Panc1 (cell line): ENCODE results near the gene DACT1. TPM values are rescaled to one million over a fixed set of nuclear protein-coding genes. Genes with fewer than 3 reads are reported as not detected.

ENCODE experiments used
- ATAC-seq: fragments of 200-7000 bp; cut with Tn5 transposase; 2 replicates; pipeline ENCODE4 v1.9.1; 2020; ENCODE audit warnings: mild to moderate bottlenecking, moderate library complexity
- BruUV-seq: library from RNA; stranded (reverse); fragments of 400-500 nt; replicated peaks from 2 replicates; lab custom pipeline; 2021; lab: Mats Ljungman, UMichigan
- CTCF ChIA-PET: fragments of 300-600 bp; sonication (Branson Sonifier 250); formaldehyde crosslinking; loops from one replicate; lab custom pipeline; 2022; ENCODE audit warnings: antibody characterized with exemption; lab: Charles Lee
- POLR2A ChIA-PET: fragments of 300-600 bp; sonication (Branson Sonifier 250); formaldehyde crosslinking; loops from one replicate; lab custom pipeline; 2022; ENCODE audit warnings: antibody characterized with exemption; lab: Charles Lee
- DNase-seq: peaks from one replicate; pipeline ENCODE4 v3.0.0-alpha.2; 2010; ENCODE audit warnings: low read depth, low spot score
- H3K27ac ChIP-seq: 2 replicates; pipeline ENCODE4 v1.5.1; 2011; ENCODE audit warnings: mild to moderate bottlenecking, low read length, inconsistent platforms
- H3K27me3 ChIP-seq: fragments of 200-500 bp; sonication (Bioruptor generic); 2 replicates; pipeline ENCODE4 v1.6.0; 2014; ENCODE audit warnings: low read length, inconsistent platforms; ENCODE audit not compliant: control insufficient read depth, insufficient read depth
- H3K36me3 ChIP-seq: fragments of 200-500 bp; sonication (Bioruptor generic); 2 replicates; pipeline ENCODE4 v1.5.1; 2014; ENCODE audit warnings: inconsistent platforms, mild to moderate bottlenecking, low read length, moderate library complexity; ENCODE audit not compliant: control insufficient read depth, insufficient read depth
- H3K4me1 ChIP-seq: 2 replicates; pipeline ENCODE4 v1.5.1; 2011; ENCODE audit warnings: inconsistent platforms, mild to moderate bottlenecking, low read length, moderate library complexity; ENCODE audit not compliant: control insufficient read depth, insufficient read depth
- H3K4me3 ChIP-seq, 2 experiments: 2 replicates each; pipeline ENCODE4 v1.5.1; 2011 to 2012; ENCODE audit warnings: low read depth in 2 of 2, low read length in 2 of 2, mild to moderate bottlenecking in 2 of 2, inconsistent platforms in 1 of 2, moderate library complexity in 1 of 2
- H3K9me3 ChIP-seq: fragments of 200-500 bp; sonication (Bioruptor generic); 2 replicates; pipeline ENCODE4 v1.5.1; 2014; ENCODE audit warnings: low read depth, mild to moderate bottlenecking, inconsistent platforms, low read length, moderate library complexity; ENCODE audit not compliant: control insufficient read depth, insufficient read depth
- CTCF ChIP-seq: fragments of 450-650 bp; IDR thresholded peaks from 2 replicates; pipeline ENCODE4 v1.5.1; 2017; ENCODE audit warnings: mild to moderate bottlenecking
- POLR2AphosphoS5 ChIP-seq: IDR thresholded peaks from 2 replicates; pipeline ENCODE4 v1.6.1; 2012; ENCODE audit warnings: mild to moderate bottlenecking, low read depth, low read length, moderate library complexity
- SIN3A ChIP-seq: IDR thresholded peaks from 2 replicates; pipeline ENCODE4 v1.6.1; 2012; ENCODE audit warnings: low read depth, mild to moderate bottlenecking, low read length, moderate library complexity, borderline replicate concordance; ENCODE audit not compliant: insufficient read depth
- TCF7L2 ChIP-seq: IDR thresholded peaks from 2 replicates; pipeline ENCODE4 v1.6.1; 2011; ENCODE audit warnings: mild to moderate bottlenecking, low read depth, low read length, inconsistent platforms
- in situ Hi-C: cut with HindIII; loops from 2 replicates; pipeline ENCODE4 v1.10.0; 2016; ENCODE audit warnings: low sequenced_read_pairs, low pct_unique_long_range_greater_than_20kb
- intact Hi-C: fragments of 100-400 bp; cut with micrococcal nuclease; formaldehyde crosslinking; loops from one replicate; pipeline ENCODE4 v1.10.0; 2022; ENCODE audit not compliant: unreplicated experiment
- total RNA-seq: library from RNA; stranded (reverse); gene quantifications from one replicate; pipeline ENCODE4 v1.2.1, GENCODE V29; 2021; ENCODE audit not compliant: unreplicated experiment
- TF ChIP-seq, protein P1 (sequence below), 2 experiments: IDR thresholded peaks; 2 replicates each; pipeline ENCODE4 v1.6.1; 2011 to 2012; ENCODE audit warnings: low read depth in 2 of 2, control low read depth in 1 of 2, low read length in 1 of 2, mild to moderate bottlenecking in 1 of 2, moderate library complexity in 1 of 2; ENCODE audit not compliant: insufficient read depth in 1 of 2

The DACT1 gene
- total RNA-seq, 1 experiment from 2014 or later: 0.15 TPM

GRCh38 chr14:58677001-58677400, 39.2 kb downstream of the DACT1 start:
- no TSS peak for BruUV-seq

GRCh38 chr14:58677517-58677916, 39.8 kb downstream of the DACT1 start:
- POLR2A ChIA-PET: no interaction called here
- in situ Hi-C loops (no loop called here), intact Hi-C loops (no loop called here)
- no peaks in the 10 kb centered on the region for H3K9me3 ChIP-seq
- TF ChIP-seq, protein P1, sequence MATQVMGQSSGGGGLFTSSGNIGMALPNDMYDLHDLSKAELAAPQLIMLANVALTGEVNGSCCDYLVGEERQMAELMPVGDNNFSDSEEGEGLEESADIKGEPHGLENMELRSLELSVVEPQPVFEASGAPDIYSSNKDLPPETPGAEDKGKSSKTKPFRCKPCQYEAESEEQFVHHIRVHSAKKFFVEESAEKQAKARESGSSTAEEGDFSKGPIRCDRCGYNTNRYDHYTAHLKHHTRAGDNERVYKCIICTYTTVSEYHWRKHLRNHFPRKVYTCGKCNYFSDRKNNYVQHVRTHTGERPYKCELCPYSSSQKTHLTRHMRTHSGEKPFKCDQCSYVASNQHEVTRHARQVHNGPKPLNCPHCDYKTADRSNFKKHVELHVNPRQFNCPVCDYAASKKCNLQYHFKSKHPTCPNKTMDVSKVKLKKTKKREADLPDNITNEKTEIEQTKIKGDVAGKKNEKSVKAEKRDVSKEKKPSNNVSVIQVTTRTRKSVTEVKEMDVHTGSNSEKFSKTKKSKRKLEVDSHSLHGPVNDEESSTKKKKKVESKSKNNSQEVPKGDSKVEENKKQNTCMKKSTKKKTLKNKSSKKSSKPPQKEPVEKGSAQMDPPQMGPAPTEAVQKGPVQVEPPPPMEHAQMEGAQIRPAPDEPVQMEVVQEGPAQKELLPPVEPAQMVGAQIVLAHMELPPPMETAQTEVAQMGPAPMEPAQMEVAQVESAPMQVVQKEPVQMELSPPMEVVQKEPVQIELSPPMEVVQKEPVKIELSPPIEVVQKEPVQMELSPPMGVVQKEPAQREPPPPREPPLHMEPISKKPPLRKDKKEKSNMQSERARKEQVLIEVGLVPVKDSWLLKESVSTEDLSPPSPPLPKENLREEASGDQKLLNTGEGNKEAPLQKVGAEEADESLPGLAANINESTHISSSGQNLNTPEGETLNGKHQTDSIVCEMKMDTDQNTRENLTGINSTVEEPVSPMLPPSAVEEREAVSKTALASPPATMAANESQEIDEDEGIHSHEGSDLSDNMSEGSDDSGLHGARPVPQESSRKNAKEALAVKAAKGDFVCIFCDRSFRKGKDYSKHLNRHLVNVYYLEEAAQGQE (IDR thresholded peaks at IDR 0.05; ENCODE audit: insufficient read depth in 1 of 2, low read depth in 2 of 2, low read length in 1 of 2): no peak
- TF ChIP-seq CTCF: no peak
- no peak for TF ChIP-seq SIN3A
- TF ChIP-seq TCF7L2: no peak
- no peak for TF ChIP-seq POLR2AphosphoS5
- ATAC-seq (no peak), DNase-seq (no peak)
- H3K4me1 ChIP-seq: no peaks in the 10 kb centered on the region
- no peak overlapping the region for H3K27ac ChIP-seq
- H3K27me3 ChIP-seq: no peaks in the 10 kb centered on the region; the same call in 1 of the 2 replicates
- CTCF ChIA-PET: no interaction called here
- no TSS peak for BruUV-seq
- no peak overlapping the region for H3K4me3 ChIP-seq
- no peaks in the 10 kb centered on the region for H3K36me3 ChIP-seq

More at GRCh38 chr14:58677001-58677400, 39.2 kb downstream of the DACT1 start:
- no peaks in the 10 kb centered on the region; the same call in 1 of the 2 replicates for H3K27me3 ChIP-seq
- H3K4me1 ChIP-seq: no peaks in the 10 kb centered on the region
- intact Hi-C loops (no loop called here), in situ Hi-C loops (no loop called here)
- ChIA-PET CTCF (no interaction called here), POLR2A (no interaction called here)
- ATAC-seq (no peak), DNase-seq (no peak)
- no peaks in the 10 kb centered on the region for H3K9me3 ChIP-seq
- H3K36me3 ChIP-seq: no peaks in the 10 kb centered on the region
- TF ChIP-seq, protein P1 (IDR thresholded peaks at IDR 0.05; ENCODE audit: insufficient read depth in 1 of 2, low read depth in 2 of 2, low read length in 1 of 2): no peak
- TF ChIP-seq POLR2AphosphoS5 (no peak), TCF7L2 (no peak), CTCF (no peak), SIN3A (no peak)
- no peak overlapping the region for H3K4me3 ChIP-seq
- no peak overlapping the region for H3K27ac ChIP-seq
